Tongue (tissue), 2 donors: ENCODE results near the gene COA4. TPM values are rescaled to one million over a fixed set of nuclear protein-coding genes. Genes with fewer than 3 reads are reported as not detected.

Experiments
- DNase-seq: peaks from one replicate; pipeline ENCODE4 v3.0.0-alpha.2; 2015
- total RNA-seq: library from RNA; depleted of rRNA; stranded (reverse); fragments of >200 nt; gene quantifications from one replicate; pipeline ENCODE4 v1.2.3, GENCODE V29; 2014

COA4 gene
- total RNA-seq, 1 donor from 2014 or later = 45.6 TPM

- peak; percentile 48 for DNase-seq
These were observed 10.5 kb downstream of the COA4 start for GRCh38 chr11:73866095-73866579.

GRCh38 chr11:73862986-73863385 lies 13.7 kb downstream of the COA4 start:
- no peak for DNase-seq

GRCh38 chr11:73860202-73860601 lies 16.4 kb downstream of the COA4 start:
- no peak for DNase-seq

DNA sequence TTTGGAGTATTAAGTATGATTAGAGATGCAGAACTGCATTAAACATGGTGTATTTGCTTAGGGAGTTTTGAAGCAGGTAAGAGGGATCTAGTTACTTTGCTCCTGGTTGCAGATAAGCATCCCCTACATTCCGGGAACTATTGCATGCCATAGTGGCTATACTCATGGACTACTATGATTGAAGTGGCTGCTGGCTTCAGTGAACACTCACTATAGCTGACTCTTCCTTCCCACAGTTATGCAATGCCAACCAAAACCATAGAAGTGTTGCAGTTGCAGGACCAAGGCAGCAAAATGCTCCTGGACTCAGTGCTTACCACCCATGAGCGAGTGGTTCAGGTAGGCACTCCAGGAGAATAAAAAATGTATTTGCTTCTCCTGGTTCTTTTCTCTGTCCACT lies 17.0 kb downstream of the COA4 start:
- DNase-seq = no peak

DNA sequence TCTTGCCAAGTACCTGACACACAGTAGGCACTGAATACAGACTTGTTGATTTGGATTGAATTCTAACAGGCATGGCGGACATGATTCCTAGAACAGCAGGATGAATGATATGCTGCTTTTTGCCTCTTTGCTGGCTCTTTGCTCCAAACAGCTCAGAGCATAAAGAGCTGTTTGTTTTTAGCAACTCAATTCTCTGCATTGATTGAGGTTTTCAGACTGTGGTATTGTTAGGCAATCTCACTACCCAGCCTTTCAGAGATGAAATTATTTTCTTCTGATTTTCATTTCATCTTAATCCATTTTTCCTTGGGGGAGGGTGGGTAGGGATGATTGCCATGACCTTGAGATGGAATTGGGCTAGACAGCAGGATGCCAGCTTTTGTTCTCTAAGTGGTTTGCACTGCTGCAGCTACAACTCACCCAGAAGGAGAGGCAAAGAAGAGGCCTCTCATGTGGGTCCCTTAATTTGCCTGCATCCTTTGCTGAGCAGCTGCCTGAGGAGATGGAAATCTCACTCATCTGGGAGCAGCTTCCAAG lies 20.5 kb downstream of the COA4 start:
- no peak for DNase-seq

GRCh38 chr11:73854680-73855079 lies 22.0 kb downstream of the COA4 start:
- no peak for DNase-seq

DNA sequence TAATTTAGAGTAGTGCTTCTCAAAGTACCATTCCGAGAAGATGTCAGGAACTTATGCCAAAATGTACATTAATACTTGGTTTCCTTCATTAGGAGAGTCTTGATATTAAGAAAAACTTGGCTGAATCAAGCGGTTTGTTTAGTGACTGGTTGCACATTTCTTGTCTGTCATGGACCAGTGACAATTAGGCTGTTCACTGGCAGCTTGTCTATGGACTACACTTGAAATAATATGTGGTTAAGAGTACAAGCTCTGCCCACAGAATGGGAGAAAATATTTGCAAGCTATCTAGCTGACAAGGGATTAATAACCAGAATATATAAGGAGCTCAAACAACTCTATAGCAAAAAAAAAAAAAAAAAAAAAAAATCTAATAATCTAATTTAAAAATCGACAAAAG lies 24.6 kb downstream of the COA4 start:
- no peak for DNase-seq

- no peak for DNase-seq
These were observed 25.4 kb downstream of the COA4 start for GRCh38 chr11:73851046-73851764.

GRCh38 chr11:73839123-73839457 lies 37.6 kb downstream of the COA4 start:
- DNase-seq = no peak

- DNase-seq = no peak
These were observed 38.1 kb downstream of the COA4 start for GRCh38 chr11:73838443-73839122.

DNA sequence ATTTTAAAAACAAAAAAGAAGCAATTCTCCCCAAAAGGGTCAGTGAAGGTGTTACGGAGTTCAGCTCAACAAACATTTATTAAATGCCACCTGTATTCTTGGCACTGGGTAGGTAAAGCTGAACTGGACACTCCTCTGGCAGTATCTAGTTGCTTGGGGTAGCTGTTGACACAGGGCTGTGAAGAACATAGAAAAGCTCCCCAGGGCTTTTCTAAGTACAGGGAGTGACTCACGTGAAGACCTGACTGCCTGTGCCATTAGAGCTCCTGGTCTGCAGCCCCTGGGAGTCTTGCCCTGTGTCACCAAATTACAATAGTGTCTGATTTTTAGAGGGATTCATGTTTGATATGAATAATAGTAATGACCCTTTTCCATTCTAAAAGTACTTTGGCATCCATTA lies 43.6 kb downstream of the COA4 start:
- DNase-seq = no peak

GRCh38 chr11:73830261-73830660 lies 46.4 kb downstream of the COA4 start:
- no peak for DNase-seq

Other genes starting within 250 kb of the COA4 start
- gene PLEKHB1, start 230.3 kb downstream of the COA4 start, total RNA-seq = 4.5 TPM
- 158 TPM for gene RAB6A, start 115.8 kb downstream of the COA4 start, total RNA-seq
- 19.8 TPM for gene MRPL48, start 89.0 kb downstream of the COA4 start, total RNA-seq
- 20.1 TPM for gene PAAF1, start 153 bp upstream of the COA4 start, total RNA-seq
- not detected for gene DNAJB13, start 74.2 kb upstream of the COA4 start, total RNA-seq
- 73.2 TPM for gene UCP2, start 106.0 kb upstream of the COA4 start, total RNA-seq
- 1.4 TPM for gene UCP3, start 132.2 kb upstream of the COA4 start, total RNA-seq